ENCODE data around the gene MAP7.

- TF ChIP-seq CTCF (IDR thresholded peaks at IDR 0.05) (no peak), POLR2A (IDR thresholded peaks at IDR 0.05) (no peak)
Observed at GRCh38 chr6:136334465-136334846, 215.8 kb downstream of the MAP7 start.
